ENCODE data around the gene DOP1B.
"Not testable (repeated sequence)": the region's sequence is repeated elsewhere in the genome, so short reads cannot be mapped to it uniquely, and the experiment has no call there.

Gene DOP1B

GRCh38 chr21:36135391-36136102 lies 21.1 kb upstream of the DOP1B start:
- peak in 1 of 2 donors; percentile 35 for DNase-seq (ENCODE audit: low read depth in 2 of 2)

- DNase-seq (ENCODE audit: low read depth in 2 of 2), result not testable (repeated sequence)
Observed at GRCh38 chr21:36139791-36140190, 16.8 kb upstream of the DOP1B start.

DNA sequence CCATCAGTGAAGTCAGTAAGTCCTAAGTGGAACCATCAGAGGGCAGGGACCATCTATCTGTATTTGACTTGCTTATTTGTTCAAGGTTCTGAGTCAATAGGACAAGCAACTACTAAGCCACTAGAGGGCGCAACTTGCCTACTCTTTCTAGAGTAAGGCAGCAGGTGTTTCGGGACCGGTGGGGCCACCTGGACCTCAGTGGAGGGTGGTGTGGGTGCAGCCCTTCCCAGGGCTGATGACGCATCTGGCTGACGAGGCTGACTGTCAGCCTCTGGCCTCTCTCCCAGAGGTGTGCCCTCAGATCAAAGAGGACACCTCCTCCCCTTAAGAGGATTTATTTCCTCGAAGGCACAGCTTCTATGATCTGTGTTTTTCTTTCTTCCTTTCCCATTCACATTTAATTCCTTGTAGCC lies 15.1 kb upstream of the DOP1B start:
- DNase-seq (ENCODE audit: low read depth in 2 of 2), result peak; percentile 74 to 90

DNA sequence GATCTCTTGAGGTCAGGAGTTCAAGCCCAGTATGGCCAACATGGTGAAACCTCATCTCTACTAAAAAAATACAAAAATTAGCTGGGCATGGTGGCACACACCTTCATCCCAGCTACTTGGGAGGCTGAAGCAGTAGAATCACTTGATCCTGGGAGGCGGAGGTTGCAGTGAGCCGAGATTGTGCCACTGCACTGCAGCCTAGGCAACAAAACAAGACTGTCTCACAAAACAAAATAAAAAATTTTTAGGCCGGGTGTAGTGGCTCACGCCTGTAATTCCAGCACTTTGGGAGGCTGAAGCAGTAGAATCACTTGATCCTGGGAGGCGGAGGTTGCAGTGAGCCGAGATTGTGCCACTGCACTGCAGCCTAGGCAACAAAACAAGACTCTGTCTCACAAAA lies 12.4 kb upstream of the DOP1B start:
- not testable (repeated sequence) for DNase-seq (ENCODE audit: low read depth in 2 of 2)

GRCh38 chr21:36145259-36145658 lies 11.4 kb upstream of the DOP1B start:
- DNase-seq (ENCODE audit: low read depth in 2 of 2), result no peak

GRCh38 chr21:36147911-36148310 lies 8.7 kb upstream of the DOP1B start:
- DNase-seq (ENCODE audit: low read depth in 2 of 2), result no peak

DNA sequence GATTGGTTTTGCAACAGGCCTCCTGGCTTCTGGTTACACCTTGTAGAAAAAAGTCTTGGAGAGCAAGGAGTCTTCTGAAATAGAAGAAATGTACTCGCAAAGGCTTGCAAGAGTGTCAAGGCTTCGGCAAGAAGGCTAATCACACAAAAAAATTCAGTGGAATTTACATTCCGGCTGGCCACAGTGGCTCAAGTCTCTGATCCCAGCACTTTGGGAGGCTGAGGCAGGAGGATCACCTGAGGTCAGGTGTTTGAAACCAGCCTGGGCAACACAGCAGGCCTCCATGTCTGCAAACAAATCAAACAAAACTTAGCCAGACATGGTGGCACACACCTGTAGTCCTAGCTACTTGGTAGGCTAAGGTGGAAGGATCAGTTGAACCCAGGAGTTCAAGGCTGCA lies 7.7 kb upstream of the DOP1B start:
- DNase-seq (ENCODE audit: low read depth in 2 of 2), result no peak

DNA sequence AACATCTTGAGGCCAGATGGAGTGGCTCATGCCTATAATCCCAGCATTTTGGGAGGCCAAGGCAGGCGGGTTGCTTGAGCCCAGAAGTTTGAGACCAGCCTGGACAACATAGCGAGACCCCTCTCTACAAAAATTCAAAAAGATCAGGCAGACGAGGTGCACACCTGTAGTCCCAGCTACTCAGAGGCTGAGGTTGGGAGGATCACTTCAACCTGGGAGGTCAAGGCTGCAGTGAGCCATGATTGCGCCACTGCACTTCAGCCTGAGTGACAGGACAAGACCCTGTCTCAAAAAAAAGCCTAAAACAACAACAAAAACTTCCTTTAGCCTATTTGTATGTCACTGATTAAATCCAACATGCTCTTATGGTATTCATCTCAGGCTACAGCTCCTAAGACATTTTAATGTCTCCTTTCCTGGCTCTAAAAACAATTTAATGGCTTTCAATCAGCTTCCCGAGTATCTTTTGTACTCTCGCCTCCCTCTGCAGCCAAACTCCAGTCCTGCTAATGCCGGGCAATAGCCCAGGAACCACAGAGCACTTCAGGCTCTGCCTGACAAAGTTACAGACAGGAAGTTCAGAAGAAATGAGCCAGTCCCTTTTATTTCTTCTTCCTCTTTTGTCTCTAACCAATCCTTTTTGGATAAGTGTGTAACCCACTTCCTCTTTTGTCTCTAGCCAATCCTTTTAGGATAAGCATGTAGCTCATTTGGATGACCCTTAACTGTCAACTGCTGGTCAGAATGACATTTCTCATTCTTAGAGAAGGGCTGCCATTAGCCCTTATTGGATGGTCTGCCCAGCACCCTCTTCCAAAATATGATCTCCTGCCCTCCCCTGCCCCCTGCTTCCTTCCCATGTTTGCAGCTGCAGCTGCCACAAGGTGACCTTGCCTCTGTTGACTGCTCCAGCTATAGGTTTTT lies 6.6 kb upstream of the DOP1B start:
- DNase-seq (ENCODE audit: low read depth in 2 of 2), result no peak

DNA sequence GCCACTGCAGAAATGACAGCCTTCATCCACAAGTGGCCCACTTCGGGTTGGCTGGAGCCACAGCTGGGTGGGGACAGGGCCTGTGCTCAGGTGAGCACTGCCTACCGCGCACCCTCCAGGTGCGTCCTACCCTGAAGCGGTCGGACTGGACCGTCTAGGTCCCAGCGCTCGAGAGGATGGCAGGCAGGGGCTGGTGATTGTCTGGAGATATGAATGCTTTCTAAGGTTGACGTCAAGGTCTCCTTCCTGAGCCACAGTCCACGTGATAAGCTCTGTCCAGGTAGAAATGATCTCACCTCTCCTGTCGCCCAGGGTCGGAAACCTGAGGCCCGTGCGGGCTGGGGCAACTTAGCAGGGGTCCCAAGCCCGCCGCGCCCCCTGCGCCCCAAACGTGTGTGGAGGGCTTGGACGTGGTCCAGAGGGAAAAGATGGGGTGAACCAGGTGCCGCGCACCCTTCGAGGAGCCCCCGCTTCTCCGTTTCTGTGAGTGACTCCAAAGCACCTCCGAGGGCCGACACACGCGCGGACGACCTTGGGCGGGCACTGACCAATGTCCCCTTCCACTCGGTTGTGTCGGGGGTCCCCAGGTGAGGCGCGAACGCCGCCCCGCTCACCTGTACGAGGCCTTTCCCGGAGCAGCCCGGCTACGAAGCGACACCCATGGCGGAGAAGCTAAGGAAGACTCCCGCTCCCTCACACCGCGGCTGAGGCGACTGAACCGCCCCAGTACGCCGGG lies 853 bp upstream of the DOP1B start:
- no peak for DNase-seq (ENCODE audit: low read depth in 2 of 2)

GRCh38 chr21:36156339-36156814 lies 247 bp upstream of the DOP1B start:
- DNase-seq (ENCODE audit: low read depth in 2 of 2), result peak; percentile 99 to 100

DNA sequence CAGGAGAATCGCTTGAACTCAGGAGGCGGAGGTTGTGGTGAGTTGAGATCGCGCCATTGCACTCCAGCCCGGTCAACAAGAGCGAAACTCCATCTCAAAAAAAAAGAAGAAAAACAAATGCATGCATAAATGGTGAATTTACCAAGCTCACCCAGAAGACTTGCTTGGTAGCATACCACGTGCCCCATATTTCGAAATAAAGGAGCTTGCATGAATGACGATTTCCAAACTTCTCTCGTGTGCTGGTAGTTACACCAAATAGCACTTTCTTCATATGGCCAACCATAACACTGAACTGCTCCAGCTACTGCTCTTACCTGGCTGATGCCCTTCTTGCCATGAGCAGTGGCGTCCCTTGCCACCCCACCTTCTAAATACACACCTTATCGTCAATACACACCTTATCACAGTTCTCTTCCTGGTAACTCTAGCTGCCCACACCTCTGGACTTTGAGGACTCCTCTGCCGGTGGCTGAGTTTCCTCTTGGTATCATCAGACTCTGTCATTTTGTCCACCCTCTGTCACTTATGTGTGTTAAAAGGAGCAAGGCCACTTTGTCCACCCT lies 2.8 kb downstream of the DOP1B start:
- no peak for DNase-seq (ENCODE audit: low read depth in 2 of 2)

DNA sequence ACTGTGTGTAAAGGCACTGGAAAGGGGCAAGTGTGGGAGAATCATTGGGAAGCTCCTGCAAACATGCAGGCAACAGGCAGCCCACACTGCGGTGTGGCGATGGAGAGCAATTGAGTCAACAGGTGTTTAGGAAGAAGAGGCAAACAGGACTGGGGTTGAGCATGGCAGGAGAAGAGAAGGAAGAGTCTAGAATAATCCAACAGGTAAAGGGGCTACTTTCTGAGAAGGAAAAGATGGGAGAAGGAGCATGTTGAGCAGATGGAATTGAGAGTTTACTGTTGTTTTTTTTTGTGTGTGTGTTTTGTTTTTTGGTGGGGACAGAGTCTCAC lies 4.2 kb downstream of the DOP1B start:
- DNase-seq (ENCODE audit: low read depth in 2 of 2), result no peak

DNA sequence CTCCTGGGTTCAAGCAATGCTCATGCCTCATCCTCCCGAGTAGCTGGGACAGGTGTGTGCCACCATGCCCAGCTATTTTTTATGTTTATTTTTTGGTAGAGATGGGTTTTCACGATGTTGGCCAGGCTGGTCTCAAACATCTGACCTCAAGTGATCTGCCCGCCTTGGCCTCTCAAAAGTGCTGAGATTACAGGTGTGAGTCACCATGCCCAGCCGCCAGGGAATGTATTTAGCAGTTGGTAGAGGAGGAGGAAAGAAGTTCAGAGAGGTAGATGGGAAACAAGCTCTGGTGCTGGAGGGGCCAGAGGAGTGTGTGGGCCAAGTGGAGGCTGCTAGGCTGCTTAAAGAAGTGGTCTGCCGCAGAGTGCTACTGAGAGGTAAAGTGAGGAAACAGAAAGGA lies 6.0 kb downstream of the DOP1B start:
- DNase-seq (ENCODE audit: low read depth in 2 of 2), result no peak

DNA sequence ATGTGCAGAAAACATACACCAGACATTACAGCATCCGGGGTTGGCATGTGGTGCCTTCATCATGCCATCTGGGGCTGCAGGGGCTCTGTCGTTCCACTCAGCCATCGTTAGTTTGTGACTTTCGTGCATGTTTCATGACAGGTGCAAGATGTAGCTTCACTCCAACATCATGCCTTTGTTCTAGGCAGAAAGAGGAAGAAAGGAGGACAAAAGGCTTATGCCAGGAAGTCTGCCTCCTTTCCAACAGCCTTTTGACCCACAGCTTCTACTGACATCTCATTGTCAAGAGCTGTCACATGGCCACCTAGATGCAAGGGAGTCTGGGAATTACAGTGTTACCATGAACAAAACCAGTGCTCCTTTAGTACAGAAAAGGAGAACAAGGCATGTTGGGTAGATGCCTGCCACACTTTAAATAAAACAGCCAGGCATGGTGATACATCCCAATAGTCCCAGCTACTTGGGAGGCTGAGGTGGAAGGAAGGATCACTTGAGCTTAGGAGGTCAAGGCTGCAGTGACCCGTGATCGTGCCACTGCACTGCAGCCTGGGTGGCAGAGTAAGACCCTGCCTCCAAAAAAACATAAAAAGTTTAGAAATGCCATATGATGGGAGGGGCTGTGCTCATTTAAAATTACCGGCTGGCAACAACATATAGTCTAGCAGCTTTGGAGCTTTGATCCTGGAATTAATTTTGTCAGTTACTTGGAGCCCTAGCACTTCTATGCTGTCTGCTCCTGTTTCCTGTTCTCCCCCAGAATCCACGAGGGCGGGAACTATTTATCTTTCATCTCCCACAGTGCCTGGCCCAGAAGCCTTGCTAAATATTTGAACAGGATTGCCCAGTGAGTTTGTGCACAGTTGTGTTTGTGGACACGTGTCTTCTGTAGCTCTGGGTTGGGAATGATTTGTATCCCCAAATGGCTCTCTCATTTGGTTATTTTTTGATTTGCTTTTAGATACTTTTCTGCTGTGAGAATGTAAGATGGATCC lies 7.4 kb downstream of the DOP1B start:
- DNase-seq (ENCODE audit: low read depth in 2 of 2), result no peak

DNA sequence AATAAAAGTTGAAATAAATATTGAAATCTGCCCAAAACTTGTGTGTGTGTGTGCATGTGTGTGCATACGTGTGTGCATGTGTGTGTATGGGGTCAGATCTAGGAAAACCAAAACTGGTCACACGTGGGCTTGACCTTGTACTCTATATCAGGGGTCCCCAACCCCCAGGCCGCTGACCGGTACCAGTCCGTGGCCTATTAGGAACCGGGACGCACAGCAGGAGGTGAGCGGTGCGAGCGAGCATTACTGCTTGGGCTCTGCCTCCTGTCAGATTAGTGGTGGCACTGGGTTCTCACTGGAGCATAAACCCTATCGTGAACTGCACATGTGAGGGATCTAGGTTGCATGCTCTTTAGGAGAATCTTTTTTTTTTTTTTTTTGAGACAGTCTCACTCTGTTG lies 8.7 kb downstream of the DOP1B start:
- no peak for DNase-seq (ENCODE audit: low read depth in 2 of 2)

- no peak for DNase-seq (ENCODE audit: low read depth in 2 of 2)
Observed at GRCh38 chr21:36166705-36167104, 10.1 kb downstream of the DOP1B start.

DNA sequence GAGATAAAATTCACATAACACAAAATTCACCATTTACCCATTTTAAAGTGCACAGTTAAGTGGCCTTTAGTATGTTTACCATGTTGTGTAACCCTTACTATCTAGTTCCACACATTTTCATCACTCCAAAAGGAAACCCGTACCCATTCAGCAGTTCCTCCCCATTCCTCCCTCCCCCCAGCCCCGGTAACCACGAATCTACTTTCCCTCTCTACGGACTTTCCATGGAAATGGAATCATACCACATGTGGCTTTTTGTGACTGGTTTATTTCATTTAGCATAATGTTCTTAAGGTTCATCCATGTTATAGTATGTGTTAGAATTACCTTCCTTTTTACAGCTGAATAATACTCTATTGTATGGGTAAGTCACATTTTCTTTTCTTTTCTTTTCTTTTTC lies 10.9 kb downstream of the DOP1B start:
- DNase-seq (ENCODE audit: low read depth in 2 of 2), result no peak

DNA sequence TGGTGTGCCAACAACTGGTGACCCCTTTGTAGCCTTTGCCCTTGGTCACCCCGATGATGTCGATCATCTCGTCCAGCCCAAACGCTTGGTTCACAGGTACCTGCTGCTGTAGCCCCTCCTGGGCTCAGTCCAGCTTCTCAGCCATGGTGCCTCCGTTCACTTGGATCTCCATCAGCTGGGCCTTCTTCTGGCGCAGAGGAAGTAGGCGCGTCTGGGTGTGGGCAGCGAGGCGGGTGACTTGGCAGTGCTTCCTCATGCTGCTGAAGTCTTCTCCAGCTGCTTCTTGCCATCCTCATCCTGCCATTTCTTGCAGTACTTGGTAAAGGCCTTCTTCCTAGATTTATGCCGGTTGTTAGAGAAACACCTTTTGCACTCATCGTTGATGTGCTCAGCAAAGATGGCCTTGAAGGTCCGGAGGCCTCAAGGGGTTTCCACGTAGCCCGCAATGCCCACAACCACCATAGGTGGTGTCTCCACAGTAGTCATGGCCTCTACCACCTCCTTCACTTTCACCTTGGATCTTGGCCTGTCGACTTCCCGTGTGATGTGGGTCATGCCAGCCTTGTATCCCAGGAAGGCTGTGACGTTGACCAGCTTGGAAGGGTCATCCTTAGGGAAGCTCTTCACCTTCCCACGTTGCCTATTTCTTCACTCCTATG lies 13.0 kb downstream of the DOP1B start:
- no peak for DNase-seq (ENCODE audit: low read depth in 2 of 2)

DNA sequence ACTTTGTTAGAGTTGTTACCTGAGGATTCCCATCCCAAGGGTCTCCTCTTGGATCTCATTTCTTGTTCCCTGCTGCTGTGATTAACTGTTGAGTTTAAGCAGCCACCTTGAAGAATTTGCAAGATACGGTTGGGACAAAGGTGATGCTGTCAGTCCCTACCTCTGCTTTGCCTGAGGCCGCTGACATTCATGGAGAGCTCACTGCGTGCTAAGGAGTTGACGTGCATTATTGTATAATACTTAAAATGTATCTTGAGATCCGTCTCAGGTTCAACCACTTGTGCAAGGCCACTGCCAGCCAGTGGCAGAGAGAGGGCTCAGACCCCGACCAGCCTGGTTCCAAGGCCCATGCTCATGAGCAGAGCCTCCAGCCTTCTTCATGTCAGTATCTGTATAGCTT lies 14.2 kb downstream of the DOP1B start:
- no peak for DNase-seq (ENCODE audit: low read depth in 2 of 2)

DNA sequence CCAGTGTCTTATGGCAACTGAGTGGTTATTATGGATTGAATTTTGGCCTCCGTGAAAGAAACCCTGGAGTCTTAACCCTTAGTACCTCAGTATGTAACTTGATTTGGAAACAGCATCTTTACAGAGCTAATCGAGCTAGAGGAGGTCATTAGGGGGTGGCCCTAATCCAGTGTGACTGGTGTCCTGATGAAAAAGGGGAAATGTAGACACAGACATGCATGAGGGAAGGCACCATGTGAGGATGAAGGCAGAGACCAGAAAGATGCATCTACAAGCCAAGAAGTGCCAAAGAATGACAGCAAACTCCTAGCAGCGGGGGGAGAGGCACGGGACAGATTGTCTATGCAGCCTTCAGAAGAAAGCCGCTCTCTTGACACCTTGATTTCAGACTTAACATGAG lies 14.7 kb downstream of the DOP1B start:
- no peak for DNase-seq (ENCODE audit: low read depth in 2 of 2)

Measured in stimulated activated CD8-positive, alpha-beta memory T cell treated with anti-CD3 and anti-CD28 coated beads, Interleukin-7, amount 100 ng/mL, for 4 hours (primary cell).